ENCODE data around the gene USP32. TPM values are rescaled to one million over a fixed set of nuclear protein-coding genes. Genes with fewer than 3 reads are reported as not detected.

Gene USP32
- total and polyA plus RNA-seq, 2 of the 8 experiments (the other 6 are each of a cell fraction or from before 2014, with no cell fraction given), result 29.6 to 112 TPM

- TF ChIP-seq RFX5 (IDR thresholded peaks at IDR 0.05; ENCODE audit: borderline replicate concordance, low read depth, low read length) (no peak), TBP (IDR thresholded peaks at IDR 0.05; ENCODE audit: low read depth, low read length) (no peak), POLR2AphosphoS5 (IDR thresholded peaks at IDR 0.05; ENCODE audit: low read depth, low read length) (no peak), GABPA (IDR thresholded peaks at IDR 0.05; ENCODE audit: borderline replicate concordance, insufficient read depth, low read length) (no peak), CBX8 (IDR thresholded peaks at IDR 0.05; ENCODE audit: borderline replicate concordance, low read depth, low read length) (no peak)
- TF ChIP-seq, protein P1, sequence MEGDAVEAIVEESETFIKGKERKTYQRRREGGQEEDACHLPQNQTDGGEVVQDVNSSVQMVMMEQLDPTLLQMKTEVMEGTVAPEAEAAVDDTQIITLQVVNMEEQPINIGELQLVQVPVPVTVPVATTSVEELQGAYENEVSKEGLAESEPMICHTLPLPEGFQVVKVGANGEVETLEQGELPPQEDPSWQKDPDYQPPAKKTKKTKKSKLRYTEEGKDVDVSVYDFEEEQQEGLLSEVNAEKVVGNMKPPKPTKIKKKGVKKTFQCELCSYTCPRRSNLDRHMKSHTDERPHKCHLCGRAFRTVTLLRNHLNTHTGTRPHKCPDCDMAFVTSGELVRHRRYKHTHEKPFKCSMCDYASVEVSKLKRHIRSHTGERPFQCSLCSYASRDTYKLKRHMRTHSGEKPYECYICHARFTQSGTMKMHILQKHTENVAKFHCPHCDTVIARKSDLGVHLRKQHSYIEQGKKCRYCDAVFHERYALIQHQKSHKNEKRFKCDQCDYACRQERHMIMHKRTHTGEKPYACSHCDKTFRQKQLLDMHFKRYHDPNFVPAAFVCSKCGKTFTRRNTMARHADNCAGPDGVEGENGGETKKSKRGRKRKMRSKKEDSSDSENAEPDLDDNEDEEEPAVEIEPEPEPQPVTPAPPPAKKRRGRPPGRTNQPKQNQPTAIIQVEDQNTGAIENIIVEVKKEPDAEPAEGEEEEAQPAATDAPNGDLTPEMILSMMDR (IDR thresholded peaks at IDR 0.05; ENCODE audit: control extremely low read depth in 1 of 3, insufficient read depth in 1 of 3, low read depth in 1 of 3, low read length in 3 of 3), result no peak
Observed at GRCh38 chr17:60311186-60311585, 80.7 kb downstream of the USP32 start (continued).
